Measurements from ENCODE around the gene ANTXR2. TPM values are rescaled to one million over a fixed set of nuclear protein-coding genes. Genes with fewer than 3 reads are reported as not detected.

The ANTXR2 gene
- polyA plus RNA-seq, 1 of the 3 experiments (the other 2 are of a cell fraction), result 48.8 TPM

DNA sequence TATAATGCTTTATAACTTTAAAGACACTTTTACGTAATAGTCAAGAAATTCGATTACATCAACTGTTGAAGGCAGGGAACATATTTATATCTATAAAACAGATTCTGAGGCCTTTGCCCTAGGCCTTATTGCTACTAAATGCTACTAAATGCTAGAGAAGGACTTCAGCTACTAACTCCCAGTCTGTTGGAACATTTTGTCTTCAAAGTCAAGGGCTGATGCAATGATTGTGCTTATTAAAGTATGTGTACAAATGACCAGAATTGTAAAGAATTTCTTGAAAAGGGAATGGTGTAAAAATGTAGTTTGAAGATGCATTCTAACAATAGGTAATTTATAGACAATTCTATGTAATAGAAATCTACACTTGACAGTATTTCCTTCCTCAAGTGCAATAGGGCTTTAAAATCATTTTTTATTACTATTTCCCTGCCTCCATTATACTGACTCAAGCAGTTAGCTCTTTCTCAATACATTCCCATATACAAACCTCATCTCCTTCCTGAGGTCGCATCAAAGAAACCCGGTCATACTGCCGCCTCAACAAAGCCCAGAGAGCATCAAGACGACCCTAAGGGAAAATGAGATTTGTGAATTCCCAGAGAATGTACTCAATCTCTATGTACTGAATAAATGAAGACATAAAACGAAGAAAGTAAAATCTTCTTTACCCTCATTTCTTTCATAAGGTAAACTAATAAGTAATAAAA, 95.7 kb downstream of the ANTXR2 start:
- Histone ChIP-seq H3K9ac (no peak overlapping the region), H3K4me3 (ENCODE audit: low read depth in 2 of 2, low read length in 1 of 2) (no peak overlapping the region), H3F3A (replicated peaks; ENCODE audit: insufficient read depth) (peaks cover 31% of the 10 kb centered on the region), H3K79me2 (ENCODE audit: insufficient read depth) (peaks cover 13% of the 10 kb centered on the region; the same call in 1 of the 2 replicates), H2AFZ (ENCODE audit: low read depth) (no peak overlapping the region), H3K27me3 (ENCODE audit: insufficient read depth) (no peaks in the 10 kb centered on the region), H3K9me3 (no peaks in the 10 kb centered on the region), H3K9me2 (0 out of 2 replicates have a peak, but pooled peaks cover 4% of the 10 kb centered on the region), H3K4me2 (no peak overlapping the region), H3K27ac (ENCODE audit: low read depth in 2 of 2, low read length in 1 of 2) (no peak overlapping the region), H4K20me1 (ENCODE audit: insufficient read depth) (no peaks in the 10 kb centered on the region), H3K36me3 (replicated peaks in 1 of 2; ENCODE audit: control insufficient read depth in 1 of 2, insufficient read depth in 2 of 2, low read length in 1 of 2) (peaks cover 74 to 88% of the 10 kb centered on the region in 2 experiments), H3K4me1 (ENCODE audit: control insufficient read depth in 1 of 2, insufficient read depth in 2 of 2, low read depth in 1 of 2, low read length in 1 of 2) (no peaks in the 10 kb centered on the region; a peak in 1 of 4 replicates)
- 95% methylated on average over 7 of the region's 7 CpGs for WGBS (ENCODE audit: low lambda C conversion rate)
- ChIA-PET CTCF (no interaction called here), POLR2A (no interaction called here)
- no peak for DNase-seq
- TF ChIP-seq EP300 (IDR thresholded peaks at IDR 0.05; ENCODE audit: borderline replicate concordance in 1 of 2, low read depth in 1 of 2, low read length in 1 of 2) (no peak), FOXM1 (IDR thresholded peaks at IDR 0.05; ENCODE audit: low read depth) (no peak), POLR2AphosphoS5 (IDR thresholded peaks at IDR 0.05; ENCODE audit: low read depth, low read length) (no peak), GABPA (IDR thresholded peaks at IDR 0.05; ENCODE audit: low read depth) (no peak), JUND (IDR thresholded peaks at IDR 0.05) (no peak), YY1 (IDR thresholded peaks at IDR 0.05; ENCODE audit: low read depth) (no peak), FOSL2 (IDR thresholded peaks at IDR 0.05; ENCODE audit: borderline replicate concordance, low read depth) (no peak)
- TF ChIP-seq, protein P1, sequence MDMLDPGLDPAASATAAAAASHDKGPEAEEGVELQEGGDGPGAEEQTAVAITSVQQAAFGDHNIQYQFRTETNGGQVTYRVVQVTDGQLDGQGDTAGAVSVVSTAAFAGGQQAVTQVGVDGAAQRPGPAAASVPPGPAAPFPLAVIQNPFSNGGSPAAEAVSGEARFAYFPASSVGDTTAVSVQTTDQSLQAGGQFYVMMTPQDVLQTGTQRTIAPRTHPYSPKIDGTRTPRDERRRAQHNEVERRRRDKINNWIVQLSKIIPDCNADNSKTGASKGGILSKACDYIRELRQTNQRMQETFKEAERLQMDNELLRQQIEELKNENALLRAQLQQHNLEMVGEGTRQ (IDR thresholded peaks at IDR 0.05; ENCODE audit: borderline replicate concordance, low read depth, low read length), result no peak
- TF ChIP-seq, protein P2, sequence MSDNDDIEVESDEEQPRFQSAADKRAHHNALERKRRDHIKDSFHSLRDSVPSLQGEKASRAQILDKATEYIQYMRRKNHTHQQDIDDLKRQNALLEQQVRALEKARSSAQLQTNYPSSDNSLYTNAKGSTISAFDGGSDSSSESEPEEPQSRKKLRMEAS (IDR thresholded peaks at IDR 0.05; ENCODE audit: low read depth), result no peak
- TF ChIP-seq, protein P3, sequence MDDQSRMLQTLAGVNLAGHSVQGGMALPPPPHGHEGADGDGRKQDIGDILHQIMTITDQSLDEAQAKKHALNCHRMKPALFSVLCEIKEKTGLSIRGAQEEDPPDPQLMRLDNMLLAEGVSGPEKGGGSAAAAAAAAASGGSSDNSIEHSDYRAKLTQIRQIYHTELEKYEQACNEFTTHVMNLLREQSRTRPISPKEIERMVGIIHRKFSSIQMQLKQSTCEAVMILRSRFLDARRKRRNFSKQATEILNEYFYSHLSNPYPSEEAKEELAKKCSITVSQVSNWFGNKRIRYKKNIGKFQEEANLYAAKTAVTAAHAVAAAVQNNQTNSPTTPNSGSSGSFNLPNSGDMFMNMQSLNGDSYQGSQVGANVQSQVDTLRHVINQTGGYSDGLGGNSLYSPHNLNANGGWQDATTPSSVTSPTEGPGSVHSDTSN (IDR thresholded peaks at IDR 0.05), result no peak

DNA sequence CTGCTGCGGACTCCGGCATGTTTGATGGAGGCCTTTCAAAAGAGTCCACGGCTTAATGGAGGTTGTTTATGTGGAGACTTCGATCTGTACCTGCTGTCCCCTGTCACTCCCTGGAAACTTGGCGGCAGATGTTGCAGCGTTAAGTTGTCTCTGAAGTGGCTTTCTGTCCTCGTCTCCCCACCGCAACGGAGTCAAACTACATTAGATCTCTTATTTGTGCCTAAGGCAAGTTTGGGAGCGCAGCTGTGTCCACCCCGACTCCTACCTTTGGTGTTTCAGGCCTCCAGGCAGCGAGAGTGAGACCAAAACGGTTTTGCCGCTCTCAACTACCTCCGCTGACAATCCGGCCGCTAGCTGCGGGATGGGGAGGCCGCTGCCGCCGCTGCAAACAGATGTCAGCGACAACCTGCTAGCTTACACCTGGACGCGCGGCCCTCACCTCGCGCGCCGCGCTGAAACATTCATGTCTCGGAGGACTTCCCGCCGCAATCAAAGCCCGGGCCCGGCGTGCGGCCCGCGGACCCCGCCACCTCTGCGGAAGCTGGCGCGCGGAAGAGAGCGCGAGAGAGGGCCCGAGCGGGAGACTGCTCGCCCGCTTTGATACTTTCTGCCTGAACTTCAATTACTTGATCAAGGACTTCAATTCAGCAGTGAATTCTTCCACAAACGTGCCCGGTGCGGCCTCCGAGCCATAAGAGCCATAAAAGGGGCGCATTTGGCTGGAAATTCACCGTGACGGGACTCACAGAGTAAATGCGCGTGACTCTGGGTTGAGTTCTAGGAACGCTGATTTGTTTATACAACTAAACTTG, 108.4 kb downstream of the ANTXR2 start:
- Histone ChIP-seq H3K36me3 (replicated peaks in 1 of 2; ENCODE audit: control insufficient read depth in 1 of 2, insufficient read depth in 2 of 2, low read length in 1 of 2) (peaks cover 32 to 55% of the 10 kb centered on the region in 2 experiments), H3K27me3 (ENCODE audit: insufficient read depth) (no peaks in the 10 kb centered on the region), H3K9me3 (no peaks in the 10 kb centered on the region), H3K9ac (no peak overlapping the region), H3K4me2 (no peak overlapping the region), H2AFZ (ENCODE audit: low read depth) (no peak overlapping the region), H4K20me1 (ENCODE audit: insufficient read depth) (no peaks in the 10 kb centered on the region), H3K79me2 (ENCODE audit: insufficient read depth) (peaks cover 11% of the 10 kb centered on the region; the same call in 1 of the 2 replicates), H3F3A (replicated peaks; ENCODE audit: insufficient read depth) (peaks cover 17% of the 10 kb centered on the region), H3K9me2 (no peaks in the 10 kb centered on the region), H3K4me3 (ENCODE audit: low read depth in 2 of 2, low read length in 1 of 2) (no peak overlapping the region), H3K27ac (ENCODE audit: low read depth in 2 of 2, low read length in 1 of 2) (no peak overlapping the region), H3K4me1 (ENCODE audit: control insufficient read depth in 1 of 2, insufficient read depth in 2 of 2, low read depth in 1 of 2, low read length in 1 of 2) (peaks cover 0 to 6% of the 10 kb centered on the region in 2 experiments; a peak in 1 of 4 replicates)
- POLR2A ChIA-PET, result no interaction called here
- TF ChIP-seq, protein P3 (IDR thresholded peaks at IDR 0.05), result no peak
- TF ChIP-seq CHD2 (IDR thresholded peaks at IDR 0.05; ENCODE audit: low read length, partially characterized antibody) (no peak), MXI1 (IDR thresholded peaks at IDR 0.05; ENCODE audit: low read depth, low read length) (no peak), ELF1 (IDR thresholded peaks at IDR 0.05) (no peak), RAD21 (IDR thresholded peaks at IDR 0.05; ENCODE audit: low read length) (no peak), RFX5 (IDR thresholded peaks at IDR 0.05; ENCODE audit: low read length) (no peak), EP300 (IDR thresholded peaks at IDR 0.05; ENCODE audit: borderline replicate concordance in 1 of 2, low read depth in 1 of 2, low read length in 1 of 2) (no peak), NRF1 (IDR thresholded peaks at IDR 0.05; ENCODE audit: low read depth, low read length) (no peak)
- TF ChIP-seq, protein P1 (IDR thresholded peaks at IDR 0.05; ENCODE audit: borderline replicate concordance, low read depth, low read length), result no peak
- 98% methylated on average over 41 of the region's 60 CpGs for WGBS (ENCODE audit: low lambda C conversion rate)
- CTCF ChIA-PET, result interaction anchor here (1.4 kb wide), 1 partner anchor 9 kb away, joined by 3 read pairs; no protein-coding TSS in a partner anchor
- no peak for DNase-seq
